Erythroblast (primary cell): Measurements from ENCODE around the gene C6orf89.
A peak's percentile ranks its signal among the peaks of the same experiment; 100 is the strongest.

Experiments used
- DNase-seq, 2 experiments: peaks; one replicate each; lab custom pipeline; 2025; lab: John Stamatoyannopoulos, UW
- GATA1 ChIP-seq: IDR thresholded peaks from 2 replicates; pipeline ENCODE4 v1.6.1; 2011; ENCODE audit warnings: low read depth, mild to moderate bottlenecking, control low read depth, low read length, moderate library complexity
- POLR2A ChIP-seq: IDR thresholded peaks from 2 replicates; pipeline ENCODE4 v1.6.1; 2011; ENCODE audit warnings: mild to moderate bottlenecking, low read length

Gene C6orf89, protein sequence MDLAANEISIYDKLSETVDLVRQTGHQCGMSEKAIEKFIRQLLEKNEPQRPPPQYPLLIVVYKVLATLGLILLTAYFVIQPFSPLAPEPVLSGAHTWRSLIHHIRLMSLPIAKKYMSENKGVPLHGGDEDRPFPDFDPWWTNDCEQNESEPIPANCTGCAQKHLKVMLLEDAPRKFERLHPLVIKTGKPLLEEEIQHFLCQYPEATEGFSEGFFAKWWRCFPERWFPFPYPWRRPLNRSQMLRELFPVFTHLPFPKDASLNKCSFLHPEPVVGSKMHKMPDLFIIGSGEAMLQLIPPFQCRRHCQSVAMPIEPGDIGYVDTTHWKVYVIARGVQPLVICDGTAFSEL

DNA sequence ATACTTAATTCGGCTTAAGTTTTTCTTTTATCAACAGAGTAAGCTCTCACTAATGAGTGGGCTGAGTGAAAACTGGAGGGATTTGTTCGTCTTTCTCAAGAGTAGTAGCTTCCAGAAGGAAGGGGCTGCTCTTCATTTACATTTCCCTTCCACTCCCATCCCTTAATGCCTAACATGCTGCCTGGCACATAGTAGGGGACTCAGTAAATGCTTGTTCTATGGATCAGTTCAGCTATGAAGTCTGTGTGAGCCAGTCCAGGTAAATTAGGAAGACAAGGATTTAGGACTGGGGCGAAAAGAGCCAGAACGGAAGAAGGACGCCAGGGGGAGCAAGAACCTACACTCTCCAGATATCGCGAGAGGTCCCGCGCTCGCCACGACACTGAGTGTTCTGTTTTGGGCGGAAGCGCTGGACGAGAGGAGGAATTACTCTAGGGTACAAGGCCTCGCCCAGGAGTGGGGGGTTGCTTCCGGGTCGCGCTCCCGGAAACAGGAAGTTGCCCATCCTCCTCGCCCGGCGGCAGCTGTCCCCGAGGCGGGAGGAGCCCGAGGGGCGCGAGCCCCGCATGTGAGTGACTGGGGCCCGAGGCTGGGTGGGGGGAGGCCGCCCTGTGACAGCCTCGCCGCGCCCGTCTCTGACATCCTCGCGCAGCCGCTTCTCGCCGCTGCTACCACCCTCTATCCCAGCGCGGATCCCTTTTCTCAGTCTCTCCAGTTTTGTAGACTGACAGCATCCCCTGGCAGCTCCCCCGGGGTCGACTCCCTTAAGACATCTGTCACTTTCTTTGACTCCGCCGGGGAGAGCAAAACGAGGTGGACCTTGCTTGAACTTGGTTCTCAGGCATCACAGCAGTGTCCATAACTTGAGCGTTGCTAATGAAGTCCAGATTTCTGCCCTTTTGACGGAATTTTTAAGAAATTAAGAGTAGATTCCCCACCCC, at the start of gene C6orf89:
C6orf89 (plus strand) TSS at position 492 of the 941 bp plus-strand sequence. CDS start 13,493 bp downstream, outside the sequence.
- TF ChIP-seq GATA1 (no peak), POLR2A (peak; percentile 94)

DNA sequence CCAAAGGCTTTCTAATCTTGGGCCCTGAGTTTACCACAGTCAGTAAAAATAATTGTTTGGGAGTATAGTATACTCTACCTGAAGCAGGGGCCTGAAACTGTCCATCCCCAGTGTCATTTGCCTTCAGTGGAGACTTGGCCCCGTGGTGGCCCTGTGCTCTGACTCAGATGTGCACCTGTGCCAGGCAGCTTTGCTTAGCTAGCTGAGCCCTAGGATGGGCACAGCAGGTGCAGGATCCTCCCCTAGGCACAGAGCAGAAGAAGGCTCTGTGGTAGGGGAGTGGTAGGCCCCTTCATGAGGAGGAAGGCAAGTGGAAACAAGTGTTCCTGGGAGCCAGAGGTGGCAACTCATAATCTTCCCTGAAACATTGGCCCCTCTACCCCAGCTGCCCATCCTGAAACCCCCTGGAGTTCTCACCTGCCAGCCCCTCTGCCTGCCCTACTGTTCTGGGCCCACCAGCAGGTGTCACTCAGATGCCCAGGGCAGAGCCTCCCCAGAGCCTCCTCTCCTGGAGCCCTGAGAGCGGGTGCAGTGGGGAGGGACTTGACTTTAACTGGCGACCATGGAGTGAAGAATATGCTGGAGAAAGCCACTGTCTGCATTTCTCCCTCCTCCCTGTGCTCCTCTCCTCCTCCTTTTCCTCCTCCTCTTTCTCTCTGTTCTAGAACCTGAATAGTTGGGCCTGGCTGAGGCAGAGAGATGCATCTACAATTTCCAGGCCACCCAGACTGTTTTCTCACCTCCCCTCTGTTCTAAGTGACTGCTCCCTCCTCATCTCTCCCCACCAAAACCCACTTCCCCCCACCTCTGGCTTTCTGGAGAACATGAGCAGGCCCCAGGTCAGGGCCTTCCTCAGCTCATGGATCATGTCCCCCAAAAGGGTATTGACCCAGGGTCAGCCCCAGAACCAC, 49.4 kb upstream of the C6orf89 start:
- no peak for DNase-seq
- TF ChIP-seq GATA1: no peak
- TF ChIP-seq POLR2A: no peak

More for the DNA sequence above, at the start of gene C6orf89:
- DNase-seq: peak; percentile 98 to 99

DNA sequence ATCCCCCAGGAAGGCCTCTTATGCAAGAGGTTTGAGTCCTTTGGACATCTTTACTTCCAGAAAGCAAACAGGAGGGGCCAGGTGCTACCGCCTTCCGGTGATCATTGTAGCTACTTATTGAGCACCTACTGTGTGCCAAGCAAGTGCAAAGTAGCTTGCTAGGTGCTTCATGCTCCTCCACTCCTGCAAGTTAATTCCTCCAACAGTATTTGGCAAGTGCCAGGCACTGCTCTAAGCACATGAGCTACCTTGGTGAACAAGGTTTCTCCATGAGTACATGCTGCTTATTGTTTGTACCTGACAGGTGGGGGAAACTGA, 48.8 kb upstream of the C6orf89 start:
- DNase-seq: no peak
- TF ChIP-seq POLR2A (no peak), GATA1 (no peak)

DNA sequence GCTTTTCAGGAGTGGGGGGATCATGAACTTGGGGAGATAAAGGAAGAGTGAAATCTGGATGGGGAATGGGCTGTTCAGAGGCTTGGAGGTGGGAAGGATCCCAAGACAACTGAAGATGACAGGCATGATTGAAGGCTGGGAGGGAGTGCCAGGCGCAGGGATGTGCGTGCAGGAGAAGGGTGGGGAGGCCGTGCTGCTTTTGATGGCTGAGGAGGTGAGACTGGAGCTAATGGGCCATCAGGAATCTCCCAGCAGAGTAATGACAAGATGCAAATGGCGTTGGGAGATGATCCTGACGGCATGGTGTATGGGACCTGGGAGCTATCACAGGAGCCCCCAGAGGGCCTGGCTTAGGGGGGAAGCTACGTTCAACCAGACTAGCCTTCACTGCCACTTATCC, 48.1 kb upstream of the C6orf89 start:
- TF ChIP-seq GATA1 (no peak), POLR2A (no peak)
- DNase-seq: no peak

DNA sequence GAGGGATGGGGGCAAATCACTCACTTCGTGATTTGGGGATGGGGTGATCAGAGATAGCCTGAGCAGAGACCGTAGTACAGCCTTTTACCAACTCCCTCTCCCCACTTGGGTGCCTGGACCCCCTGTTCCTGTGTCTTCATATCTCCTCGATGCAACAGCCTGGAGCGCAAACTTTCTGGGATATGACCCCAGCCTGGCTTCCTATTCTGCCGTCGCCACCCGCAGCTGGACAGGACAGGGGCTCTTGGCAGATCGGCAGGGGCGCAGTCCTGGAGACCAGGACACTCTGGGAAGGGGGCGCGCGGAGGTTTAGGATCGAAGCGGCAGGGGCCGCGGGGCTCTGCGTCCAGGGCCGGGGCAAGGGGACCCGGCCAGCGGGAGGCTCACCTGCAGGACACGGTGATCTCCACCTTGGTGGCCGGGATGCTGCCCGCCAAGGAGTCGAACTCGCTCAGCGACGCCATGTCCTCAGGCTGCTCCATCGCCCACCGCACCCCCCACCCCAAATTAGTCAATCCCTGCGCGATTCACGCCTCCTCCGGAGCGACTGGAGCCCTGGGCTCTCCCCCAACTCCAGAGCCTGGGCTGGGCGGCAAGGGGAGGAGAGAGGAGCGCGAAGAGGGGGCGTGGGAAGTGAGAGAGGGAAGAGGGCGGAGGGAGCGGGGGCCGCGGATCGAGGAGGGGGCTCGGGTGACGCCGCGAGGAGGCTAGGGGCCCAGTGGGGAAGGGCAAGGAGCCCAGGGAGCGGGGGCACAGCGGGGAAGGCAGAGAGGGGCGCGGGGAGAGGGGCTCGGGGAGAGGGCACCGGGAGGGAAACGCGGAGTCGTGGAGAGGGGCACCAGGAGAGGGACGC, 46.6 kb upstream of the C6orf89 start, which contains the start of gene CPNE5:
CPNE5 (minus strand) TSS at position 549 of the 853 bp plus-strand sequence; CDS start at position 482, 67 bp downstream.
- no peak for DNase-seq
- TF ChIP-seq GATA1 (no peak), POLR2A (no peak)

DNA sequence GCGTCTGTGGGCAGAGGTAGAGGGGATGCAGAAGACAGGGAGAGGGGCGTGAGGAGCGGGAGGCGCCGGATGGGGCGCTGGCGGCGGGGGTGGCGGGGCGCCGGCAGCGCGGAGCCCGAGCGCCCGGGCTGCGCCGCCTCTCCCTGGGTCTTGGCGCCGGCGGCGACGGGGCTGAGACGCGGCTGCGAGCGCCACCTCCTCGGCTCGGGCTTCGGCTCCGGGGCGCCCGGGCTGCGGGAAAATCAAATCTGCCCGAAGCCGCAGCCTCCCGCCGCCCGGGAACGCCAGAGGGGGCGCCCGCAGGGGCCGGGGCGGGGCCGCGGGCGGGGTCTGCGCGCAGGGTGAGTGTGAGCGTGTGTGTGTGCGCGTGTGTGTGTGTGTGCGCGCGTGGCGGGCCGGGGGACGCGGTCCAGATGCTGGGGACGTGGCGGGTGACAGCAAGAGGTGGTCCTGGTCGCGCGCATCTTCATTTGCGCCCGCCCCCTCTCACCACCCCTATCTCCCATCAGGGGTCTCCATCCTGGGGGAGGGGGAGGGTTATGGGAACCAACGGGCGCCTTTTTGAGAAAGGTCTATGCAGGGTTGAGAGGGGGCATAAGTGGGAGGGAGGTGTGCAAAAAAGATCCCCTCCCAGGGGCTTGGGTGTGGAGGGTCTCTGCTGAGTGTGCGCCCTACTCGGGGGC, 45.9 kb upstream of the C6orf89 start:
- TF ChIP-seq GATA1: no peak
- no peak for TF ChIP-seq POLR2A
- DNase-seq: peak; percentile 42 to 44

DNA sequence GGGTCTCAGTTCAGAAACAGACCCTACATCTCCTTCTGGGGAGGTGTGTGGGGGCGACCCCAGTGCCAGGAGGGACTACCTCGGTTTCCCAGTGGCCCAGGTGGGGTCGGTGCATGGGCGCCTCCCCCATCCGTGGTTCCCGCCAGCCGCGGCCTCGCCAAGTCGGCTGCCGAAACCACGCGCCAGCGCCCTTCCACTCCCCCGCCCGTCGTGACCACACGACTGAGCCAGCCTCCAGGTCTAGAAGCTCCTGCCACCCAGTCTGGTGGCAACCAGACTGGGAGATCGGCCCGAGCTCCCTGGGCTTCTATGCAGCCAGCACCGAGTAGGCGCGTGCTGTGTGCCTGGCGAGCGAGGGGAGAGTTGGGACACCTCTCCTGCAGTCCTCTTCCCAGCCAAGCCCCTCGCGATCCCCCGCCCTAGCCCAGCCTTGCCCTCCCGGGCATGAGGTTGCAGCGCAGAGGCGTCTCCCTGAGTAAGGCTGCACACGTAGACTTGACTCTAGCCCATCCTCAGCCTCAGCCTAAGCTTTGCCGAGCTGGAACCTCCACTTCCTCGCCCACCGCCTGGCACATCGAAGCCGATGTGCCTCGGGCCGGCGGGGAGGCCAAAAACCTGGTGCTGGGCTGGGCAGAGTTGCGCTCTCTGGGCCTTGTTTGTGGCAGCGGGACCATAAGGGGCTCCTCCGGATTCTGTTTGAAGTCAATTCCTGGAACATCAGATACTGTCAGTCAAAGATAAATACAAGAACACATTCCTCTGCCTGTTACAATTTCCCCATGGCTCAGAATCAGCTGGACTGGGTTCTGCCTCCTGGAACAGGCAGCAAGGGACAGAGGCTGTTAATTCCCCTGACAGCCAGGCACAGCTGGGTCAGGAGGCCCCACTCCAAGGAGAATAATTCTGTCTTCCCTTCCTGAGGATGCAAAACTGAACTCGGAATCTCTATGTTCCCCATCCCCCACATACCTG, 45.0 kb upstream of the C6orf89 start:
- DNase-seq: peak in 1 of 2 experiments; percentile 41
- no peak for TF ChIP-seq POLR2A
- TF ChIP-seq GATA1: no peak

DNA sequence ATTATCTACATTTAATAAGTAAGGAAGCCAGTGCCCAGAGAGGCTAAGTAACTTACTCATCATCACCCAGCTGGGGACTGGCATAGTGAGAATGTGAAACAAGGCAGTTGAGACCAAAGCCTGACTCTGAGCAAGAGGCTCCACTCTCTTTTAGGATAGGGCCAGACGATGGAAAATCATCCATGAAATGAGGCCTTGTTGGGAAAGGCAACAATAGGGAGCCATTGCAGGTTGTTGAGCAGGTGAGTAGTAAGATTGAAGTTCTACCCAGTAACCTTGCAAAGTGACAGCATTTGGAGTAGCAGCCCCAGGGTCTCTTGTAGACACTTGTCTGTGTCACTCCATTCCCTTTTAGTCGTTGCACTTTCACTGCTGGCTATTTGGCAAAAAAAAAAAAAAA, 44.0 kb upstream of the C6orf89 start:
- no peak for DNase-seq

DNA sequence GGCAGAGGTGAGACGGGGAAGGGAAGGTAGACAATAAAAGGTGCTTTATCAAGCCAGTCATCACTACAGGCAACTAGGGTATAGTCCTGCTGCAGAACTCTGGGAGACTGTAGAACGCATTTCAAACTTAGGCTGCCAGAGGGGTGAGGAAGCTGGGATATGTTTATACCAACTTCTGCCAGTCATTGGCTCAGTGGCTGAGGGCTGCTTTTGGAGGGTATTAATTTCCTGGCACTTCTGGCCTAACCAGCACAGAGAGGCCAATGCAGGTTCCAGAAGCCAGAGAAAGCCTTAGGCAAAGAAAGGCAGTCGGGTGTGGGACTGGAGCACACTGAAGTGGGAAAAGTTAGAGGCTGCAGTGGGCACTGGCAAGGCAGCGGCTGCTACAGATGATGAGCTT, 42.6 kb upstream of the C6orf89 start:
- no peak for DNase-seq
- TF ChIP-seq POLR2A (no peak), GATA1 (no peak)

More for the DNA sequence above, 44.0 kb upstream of the C6orf89 start:
- TF ChIP-seq POLR2A: no peak
- no peak for TF ChIP-seq GATA1

DNA sequence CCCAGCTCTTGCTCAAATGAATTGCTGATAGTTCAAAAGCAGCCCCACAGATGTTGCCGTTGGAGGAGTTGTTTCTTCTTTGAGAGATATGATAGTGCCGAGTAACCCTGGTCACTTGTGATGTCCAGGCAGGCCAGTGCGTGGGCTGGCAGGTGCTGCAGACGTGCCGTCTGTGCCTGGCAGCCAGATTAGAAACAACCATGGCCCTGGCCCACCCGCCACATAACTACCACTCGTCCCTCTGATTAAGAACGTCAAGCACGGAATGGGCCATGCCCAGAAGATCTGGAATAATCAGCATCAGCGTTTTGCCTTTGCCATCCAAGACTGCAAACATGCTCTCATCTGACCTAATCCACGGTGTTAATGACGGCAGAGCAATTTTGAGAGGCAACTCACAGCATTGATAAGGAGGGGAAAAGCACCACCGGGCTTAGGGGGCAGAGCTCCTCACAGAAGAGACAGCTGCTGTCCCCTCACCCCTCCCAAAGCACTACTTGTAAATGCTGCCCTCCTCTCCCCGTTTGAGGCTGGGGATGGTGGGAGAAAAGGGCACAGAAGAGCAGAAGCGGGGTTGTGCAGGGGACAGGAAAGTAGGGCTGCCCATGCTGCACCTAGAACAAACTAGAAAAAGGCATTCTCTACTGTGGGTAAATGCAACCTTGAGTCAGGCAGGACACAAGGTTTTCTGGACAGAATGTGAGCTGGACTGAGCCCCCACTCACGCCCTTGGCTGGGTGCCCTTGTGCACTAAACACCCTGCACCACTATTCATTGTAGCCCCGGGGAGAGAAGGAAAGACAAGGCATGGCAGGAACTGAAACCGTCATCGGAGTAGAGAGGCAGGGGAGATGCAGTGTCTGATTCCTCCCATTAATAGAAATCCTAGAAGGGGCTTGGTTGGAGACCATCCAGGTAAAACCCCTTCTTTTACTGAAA, 41.3 kb upstream of the C6orf89 start:
- TF ChIP-seq POLR2A: no peak
- no peak for TF ChIP-seq GATA1
- DNase-seq: no peak
